Peyer's patch (tissue), 4 donors: ENCODE data around the gene PTBP1. TPM values are rescaled to one million over a fixed set of nuclear protein-coding genes. Genes with fewer than 3 reads are reported as not detected.
"Not testable (repeated sequence)": the region's sequence is repeated elsewhere in the genome, so short reads cannot be mapped to it uniquely, and the experiment has no call there.

Experiments used
- DNase-seq, 3 donors: peaks; one replicate each; pipeline ENCODE4 v3.0.0-alpha.2; 2017 to 2019
- H3K27ac ChIP-seq, 4 donors: fragments of 200-600 bp; sonication (generic); one replicate each; pipeline ENCODE4 v1.5.1; 2016 to 2019
- H3K27me3 ChIP-seq, 2 donors: fragments of 200-600 bp; sonication (generic); one replicate each; pipeline ENCODE4 v1.5.1; 2019
- H3K36me3 ChIP-seq, 3 donors: fragments of 200-600 bp; sonication (generic); one replicate each; pipeline ENCODE4 v1.5.1; 2016 to 2019
- H3K4me1 ChIP-seq, 4 donors: fragments of 200-600 bp; sonication (generic); one replicate each; pipeline ENCODE4 v1.5.1; 2016 to 2019
- H3K4me3 ChIP-seq, 4 donors: fragments of 200-600 bp; sonication (generic); 1 replicate in 3 of 4; 2 replicates in 1 of 4; pipeline ENCODE4 v1.5.1; 2016 to 2019; ENCODE audit warnings: mild to moderate bottlenecking in 1 of 4
- H3K9me3 ChIP-seq, 4 donors: fragments of 200-600 bp; sonication (generic); one replicate each; pipeline ENCODE4 v1.5.1; 2016 to 2019; ENCODE audit warnings: mild to moderate bottlenecking in 1 of 4
- POLR2A ChIP-seq, 2 donors: fragments of 450-650 bp; IDR thresholded peaks; one replicate each; pipeline ENCODE4 v1.5.1; 2017; ENCODE audit warnings: antibody characterized with exemption in 2 of 2, mild to moderate bottlenecking in 2 of 2, moderate library complexity in 2 of 2
- total RNA-seq, 4 donors: library from RNA; depleted of rRNA; stranded (reverse); fragments of >200 nt; gene quantifications; one replicate each; pipeline ENCODE4 v1.1.0, GENCODE V29; 2016
- TF ChIP-seq, protein P1 (sequence below), 6 experiments: fragments of 450-650 bp in 4 of 6; fragments of 200-600 bp in 2 of 6; sonication (generic) in 1 of 6; IDR thresholded peaks; one replicate each; pipeline ENCODE4 v1.5.1; 2017 to 2019; ENCODE audit warnings: antibody characterized with exemption in 6 of 6, mild to moderate bottlenecking in 3 of 6, moderate library complexity in 1 of 6

PTBP1 gene
- total RNA-seq, 4 donors from 2014 or later = 173 to 436 (median 229) TPM

DNA sequence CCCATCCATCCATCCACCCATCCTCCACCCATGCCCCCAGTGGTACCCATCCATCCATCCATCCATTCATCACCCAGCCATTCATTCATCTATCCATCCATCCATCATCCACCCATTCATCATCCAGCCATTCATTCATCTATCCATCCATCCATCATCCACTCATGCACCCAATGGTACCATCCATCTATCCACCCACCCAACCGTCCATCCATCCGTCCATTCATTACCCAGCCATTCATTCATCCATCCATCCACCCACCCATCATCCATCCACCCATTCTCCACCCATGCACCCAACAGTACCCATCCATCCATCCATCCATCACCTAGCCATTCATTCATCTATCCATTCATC is 19.2 kb downstream of the PTBP1 start:
- Histone ChIP-seq H3K9me3 (no peaks in the 10 kb centered on the region), H3K4me1 (peaks cover 0 to 3% (median 3%) of the 10 kb centered on the region in 4 donors), H3K27ac (no peak overlapping the region), H3K4me3 (no peak overlapping the region), H3K36me3 (peaks cover 0 to 20% (median 0%) of the 10 kb centered on the region in 3 donors), H3K27me3 (peaks cover 0 to 3% of the 10 kb centered on the region in 2 donors)
- TF ChIP-seq, protein P1, sequence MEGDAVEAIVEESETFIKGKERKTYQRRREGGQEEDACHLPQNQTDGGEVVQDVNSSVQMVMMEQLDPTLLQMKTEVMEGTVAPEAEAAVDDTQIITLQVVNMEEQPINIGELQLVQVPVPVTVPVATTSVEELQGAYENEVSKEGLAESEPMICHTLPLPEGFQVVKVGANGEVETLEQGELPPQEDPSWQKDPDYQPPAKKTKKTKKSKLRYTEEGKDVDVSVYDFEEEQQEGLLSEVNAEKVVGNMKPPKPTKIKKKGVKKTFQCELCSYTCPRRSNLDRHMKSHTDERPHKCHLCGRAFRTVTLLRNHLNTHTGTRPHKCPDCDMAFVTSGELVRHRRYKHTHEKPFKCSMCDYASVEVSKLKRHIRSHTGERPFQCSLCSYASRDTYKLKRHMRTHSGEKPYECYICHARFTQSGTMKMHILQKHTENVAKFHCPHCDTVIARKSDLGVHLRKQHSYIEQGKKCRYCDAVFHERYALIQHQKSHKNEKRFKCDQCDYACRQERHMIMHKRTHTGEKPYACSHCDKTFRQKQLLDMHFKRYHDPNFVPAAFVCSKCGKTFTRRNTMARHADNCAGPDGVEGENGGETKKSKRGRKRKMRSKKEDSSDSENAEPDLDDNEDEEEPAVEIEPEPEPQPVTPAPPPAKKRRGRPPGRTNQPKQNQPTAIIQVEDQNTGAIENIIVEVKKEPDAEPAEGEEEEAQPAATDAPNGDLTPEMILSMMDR (IDR thresholded peaks at IDR 0.05) = no peak
- no peak for TF ChIP-seq POLR2A (IDR thresholded peaks at IDR 0.05)
- DNase-seq = no peak

DNA sequence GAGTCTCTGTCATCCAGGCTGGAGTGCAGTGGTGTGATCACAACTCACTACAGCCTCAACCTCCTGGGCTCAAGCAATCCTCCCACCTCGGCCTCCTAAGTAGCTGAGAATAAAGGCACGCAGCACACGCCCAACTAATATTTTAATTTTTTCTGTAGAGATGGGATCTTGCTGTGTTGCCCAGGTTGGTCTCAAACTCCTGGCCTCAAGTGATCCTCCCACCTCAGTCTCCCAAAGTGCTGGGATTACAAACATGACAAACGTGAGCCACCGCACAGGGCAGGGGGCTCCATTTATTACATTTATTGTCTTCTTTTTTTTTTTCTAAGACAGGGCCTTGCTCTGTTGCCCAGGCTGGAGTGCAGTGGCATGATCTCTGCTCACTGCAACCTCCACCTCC is 23.0 kb downstream of the PTBP1 start:
- H3K36me3 ChIP-seq, H3K4me3 ChIP-seq, DNase-seq, H3K27ac ChIP-seq, H3K9me3 ChIP-seq: not testable (repeated sequence)
- Histone ChIP-seq H3K27me3 (peaks cover 0 to 24% of the 10 kb centered on the region in 2 donors), H3K4me1 (peaks cover 0 to 15% (median 11%) of the 10 kb centered on the region in 4 donors)

DNA sequence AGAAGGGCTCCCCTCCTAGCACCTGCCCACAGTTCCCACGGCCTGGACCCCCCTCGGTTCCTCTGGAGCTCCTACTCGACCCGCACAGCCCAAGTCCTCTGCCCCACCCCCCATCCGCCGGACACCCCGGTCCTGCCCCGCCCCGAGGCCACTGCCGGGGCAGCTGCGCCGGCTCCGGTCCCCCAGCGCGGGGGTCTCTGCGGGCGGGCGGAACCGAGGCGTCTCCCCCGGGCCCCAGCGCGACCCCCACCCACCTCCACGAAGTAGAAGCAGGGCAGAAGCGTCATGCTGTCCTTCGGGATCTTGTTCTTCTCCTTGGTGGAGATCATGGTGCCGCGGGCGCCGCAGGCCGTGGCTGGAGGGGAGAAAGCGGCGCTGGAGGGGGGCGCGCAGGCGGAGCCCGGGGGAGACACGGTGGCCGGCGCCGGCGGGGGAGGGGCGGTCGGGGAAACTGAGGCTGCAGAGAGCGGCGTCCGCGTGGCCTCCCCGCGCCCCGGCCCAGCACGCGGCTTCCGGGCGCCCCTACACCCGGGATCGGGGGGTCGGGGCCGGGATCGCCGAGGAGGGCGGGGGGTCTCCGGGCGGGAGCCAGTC is 24.1 kb downstream of the PTBP1 start:
- Histone ChIP-seq H3K27me3 (peaks cover 0 to 24% of the 10 kb centered on the region in 2 donors), H3K9me3 (no peaks in the 10 kb centered on the region), H3K27ac (no peak overlapping the region), H3K4me1 (peaks cover 0 to 15% (median 11%) of the 10 kb centered on the region in 4 donors), H3K4me3 (peak overlapping the region in 3 of 4 donors; percentile 22 to 43 (median 36)), H3K36me3 (no peaks in the 10 kb centered on the region)
- TF ChIP-seq, protein P1 (IDR thresholded peaks at IDR 0.05) = no peak
- no peak for TF ChIP-seq POLR2A (IDR thresholded peaks at IDR 0.05)
- no peak for DNase-seq

DNA sequence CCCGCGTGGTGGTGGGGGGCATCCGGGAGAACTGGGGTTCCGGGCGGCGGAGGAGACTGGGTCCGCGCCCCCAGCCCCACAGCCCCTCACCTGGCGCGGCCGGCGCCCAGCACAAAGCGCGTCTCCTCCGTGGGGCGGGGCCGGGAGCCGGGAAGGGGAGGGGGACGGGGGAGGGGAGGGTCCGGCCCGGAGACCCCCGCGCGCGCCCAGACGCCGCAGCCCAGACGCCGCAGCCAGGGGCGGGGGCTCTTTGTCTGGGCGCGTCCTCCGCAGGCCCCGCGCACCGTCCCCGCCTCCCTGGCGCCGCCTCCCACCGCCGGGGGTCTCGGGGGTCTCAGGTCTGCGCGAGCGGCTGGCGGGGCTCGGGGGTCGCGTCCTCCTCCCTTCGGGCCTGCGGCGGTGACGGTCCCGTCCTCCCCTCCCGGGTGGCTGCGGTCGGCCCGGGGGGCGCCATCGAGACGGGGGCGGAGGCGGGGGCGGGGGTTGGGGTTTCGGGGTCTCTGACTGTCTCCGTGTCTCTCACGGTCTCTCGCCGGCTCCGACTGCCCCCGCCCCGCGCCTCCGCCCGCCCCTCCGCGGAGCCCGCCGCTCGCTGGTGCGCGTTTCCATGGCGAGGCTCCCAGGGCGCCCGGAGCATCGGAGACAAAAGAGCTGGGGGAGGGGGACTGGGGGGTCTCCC is 24.7 kb downstream of the PTBP1 start, which contains the start of gene PLPPR3:
PLPPR3 (minus strand) TSS at position 131 of the 679 bp plus-strand sequence. CDS start 396 bp downstream, outside the sequence.
- Histone ChIP-seq H3K27ac (no peak within 1 kb of the TSS), H3K27me3 (peaks cover 0 to 24% of the 10 kb centered on the region in 2 donors), H3K36me3 (no peaks in the 10 kb centered on the region), H3K4me1 (peaks cover 0 to 15% (median 11%) of the 10 kb centered on the region in 4 donors), H3K9me3 (no peaks in the 10 kb centered on the region), H3K4me3 (peak within 1 kb of the TSS in 3 of 4 donors; percentile 22 to 43 (median 36))
- DNase-seq = no peak
- no peak for TF ChIP-seq POLR2A (IDR thresholded peaks at IDR 0.05)
- TF ChIP-seq, protein P1 (IDR thresholded peaks at IDR 0.05) = no peak

DNA sequence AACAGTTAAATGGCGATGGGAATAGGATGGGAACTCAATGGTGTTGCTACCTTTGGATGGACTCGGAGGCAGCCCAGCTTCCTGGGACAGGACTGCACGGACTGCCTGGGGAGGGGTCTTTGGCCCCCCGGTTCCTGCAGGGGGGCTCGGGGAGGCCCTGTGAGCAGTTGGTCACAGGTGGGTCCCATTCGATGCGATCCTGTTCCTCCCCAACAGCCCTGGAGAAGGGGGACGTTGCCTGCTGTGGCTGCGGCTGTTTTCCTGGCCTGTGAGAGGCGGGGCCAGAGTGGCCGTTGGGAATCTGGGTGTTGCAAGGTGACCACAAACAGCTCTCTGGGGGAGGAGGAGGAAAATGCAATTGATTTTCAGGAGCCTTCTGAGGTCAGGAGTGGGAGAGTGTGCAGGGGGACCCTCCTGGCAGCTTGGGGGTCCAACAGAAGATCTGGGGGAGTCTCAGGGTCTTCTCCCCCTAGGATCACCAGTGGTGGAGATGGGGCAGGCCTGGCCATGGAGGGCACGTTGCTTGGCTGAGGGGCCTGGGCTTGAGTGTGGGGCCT is 26.4 kb downstream of the PTBP1 start:
- DNase-seq = no peak
- Histone ChIP-seq H3K4me1 (peaks cover 0 to 15% (median 11%) of the 10 kb centered on the region in 4 donors), H3K36me3 (no peaks in the 10 kb centered on the region), H3K27me3 (peaks cover 0 to 24% of the 10 kb centered on the region in 2 donors), H3K9me3 (no peaks in the 10 kb centered on the region), H3K27ac (no peak overlapping the region), H3K4me3 (no peak overlapping the region)
- no peak for TF ChIP-seq POLR2A (IDR thresholded peaks at IDR 0.05)
- TF ChIP-seq, protein P1 (IDR thresholded peaks at IDR 0.05) = no peak

DNA sequence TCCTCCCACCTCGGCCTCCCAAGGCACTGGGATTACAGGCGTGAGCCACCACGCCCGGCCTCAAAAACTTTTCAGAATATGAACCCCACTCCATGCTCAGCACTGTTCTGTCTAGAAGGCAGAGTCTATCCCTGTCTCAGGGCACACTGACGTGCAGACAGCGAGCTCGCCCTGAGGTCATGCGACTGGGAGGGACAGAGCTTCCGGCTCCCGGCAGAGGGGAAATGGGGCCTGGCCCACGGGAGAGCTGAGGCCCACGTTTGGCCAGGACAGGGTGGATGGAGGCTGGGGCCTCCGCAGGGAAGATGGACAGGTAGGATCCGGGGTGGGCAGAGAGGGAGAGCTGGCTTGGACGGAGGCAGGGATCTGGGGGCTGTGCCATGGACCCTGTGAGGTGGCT is 27.6 kb downstream of the PTBP1 start:
- no peaks in the 10 kb centered on the region for H3K9me3 ChIP-seq
- H3K36me3 ChIP-seq = no peaks in the 10 kb centered on the region
- no peak overlapping the region for H3K27ac ChIP-seq
- H3K4me1 ChIP-seq = peaks cover 0 to 15% (median 11%) of the 10 kb centered on the region in 4 donors
- H3K27me3 ChIP-seq = peaks cover 0 to 24% of the 10 kb centered on the region in 2 donors
- DNase-seq = no peak
- no peak overlapping the region for H3K4me3 ChIP-seq
- TF ChIP-seq, protein P1 (IDR thresholded peaks at IDR 0.05) = no peak
- TF ChIP-seq POLR2A (IDR thresholded peaks at IDR 0.05) = no peak
